MCF 10A (cell line): ENCODE results near the gene FIGLA. TPM values are rescaled to one million over a fixed set of nuclear protein-coding genes. Genes with fewer than 3 reads are reported as not detected.

Experiments used
- BruUV-seq: library from RNA; stranded (reverse); fragments of 400-500 nt; replicated peaks from 2 replicates; lab custom pipeline; 2021; lab: Mats Ljungman, UMichigan
- CTCF ChIA-PET: fragments of 300-600 bp; sonication (Branson Sonifier 250); formaldehyde crosslinking; extraction: SDS; loops from one replicate; lab custom pipeline; 2021; ENCODE audit warnings: antibody characterized with exemption, inconsistent platforms; lab: Yijun Ruan, JAX
- POLR2A ChIA-PET: fragments of 300-600, 350-650 bp; sonication (Branson Sonifier 250); formaldehyde crosslinking; extraction: SDS; loops from one replicate; lab custom pipeline; 2020; ENCODE audit warnings: antibody characterized with exemption, inconsistent platforms; lab: Yijun Ruan, JAX
- DNase-seq: peaks from one replicate; pipeline ENCODE4 v3.0.0-alpha.2; 2018; ENCODE audit not compliant: unreplicated experiment
- H3K27ac Mint-ChIP-seq: one replicate; pipeline ENCODE4 v1.8.0; 2022; ENCODE audit warnings: mild to moderate bottlenecking, low read depth, mixed read lengths; ENCODE audit not compliant: unreplicated experiment
- H3K27me3 Mint-ChIP-seq: one replicate; pipeline ENCODE4 v1.8.0; 2022; ENCODE audit warnings: mixed read lengths; ENCODE audit not compliant: insufficient read depth, unreplicated experiment
- H3K36me3 Mint-ChIP-seq: one replicate; pipeline ENCODE4 v1.8.0; 2022; ENCODE audit warnings: mild to moderate bottlenecking, moderate library complexity, mixed read lengths; ENCODE audit not compliant: insufficient read depth, unreplicated experiment
- H3K4me1 Mint-ChIP-seq: one replicate; pipeline ENCODE4 v1.8.0; 2022; ENCODE audit warnings: mixed read lengths; ENCODE audit not compliant: insufficient read depth, unreplicated experiment
- H3K4me3 Mint-ChIP-seq: one replicate; pipeline ENCODE4 v1.8.0; 2022; ENCODE audit warnings: mild to moderate bottlenecking, moderate library complexity, mixed read lengths; ENCODE audit not compliant: unreplicated experiment
- H3K9me3 Mint-ChIP-seq: one replicate; pipeline ENCODE4 v1.8.0; 2022; ENCODE audit warnings: mixed read lengths; ENCODE audit not compliant: unreplicated experiment
- CTCF ChIP-seq: fragments of 200-600 bp; IDR thresholded peaks from one replicate; pipeline ENCODE4 v1.8.0; 2022; ENCODE audit warnings: antibody characterized with exemption, mild to moderate bottlenecking; ENCODE audit not compliant: unreplicated experiment
- intact Hi-C: fragments of 100-400 bp; cut with micrococcal nuclease; formaldehyde crosslinking; loops from 2 replicates; pipeline ENCODE4 v1.14.1; 2022
- total RNA-seq: library from RNA; stranded (reverse); gene quantifications from 2 replicates; pipeline ENCODE4 v1.2.3, GENCODE V29; 2022

FIGLA gene
- total RNA-seq, 1 experiment from 2014 or later: not detected

GRCh38 chr2:70738159-70738558, 52.3 kb downstream of the FIGLA start:
- ChIA-PET POLR2A (interaction anchor here (1.2 kb wide), 1 partner anchor 11 kb away, joined by 3 read pairs; no protein-coding TSS in a partner anchor), CTCF (interaction anchor here (0.6 to 0.7 kb wide), 2 partner anchors 52 to 1303 kb away, joined by 3 to 4 read pairs; no protein-coding TSS in a partner anchor)
- BruUV-seq: no TSS peak
- Mint-ChIP-seq H3K9me3 (no peaks in the 10 kb centered on the region), H3K36me3 (no peaks in the 10 kb centered on the region), H3K27ac (no peak overlapping the region), H3K27me3 (peaks cover 38% of the 10 kb centered on the region), H3K4me3 (no peak overlapping the region), H3K4me1 (no peaks in the 10 kb centered on the region)
- no peak for TF ChIP-seq CTCF
- no peak for DNase-seq
- intact Hi-C loops: no loop called here

- CTCF ChIA-PET: interaction anchor here (0.7 kb wide), 1 partner anchor 27 kb away, joined by 3 read pairs; no protein-coding TSS in a partner anchor
- no peaks in the 10 kb centered on the region for H3K9me3 Mint-ChIP-seq
- TF ChIP-seq CTCF: no peak
- no peaks in the 10 kb centered on the region for H3K36me3 Mint-ChIP-seq
- DNase-seq: no peak
- no peak overlapping the region for H3K4me3 Mint-ChIP-seq
- intact Hi-C loops: no loop called here
- no peak overlapping the region for H3K27ac Mint-ChIP-seq
- peaks cover 40% of the 10 kb centered on the region for H3K27me3 Mint-ChIP-seq
- BruUV-seq: no TSS peak
- no peaks in the 10 kb centered on the region for H3K4me1 Mint-ChIP-seq
- POLR2A ChIA-PET: no interaction called here
Measured at GRCh38 chr2:70735071-70735470, 55.4 kb downstream of the FIGLA start.

- ChIA-PET CTCF (no interaction called here), POLR2A (no interaction called here)
- no peak for TF ChIP-seq CTCF
- DNase-seq: no peak
- Mint-ChIP-seq H3K4me3 (no peak overlapping the region), H3K4me1 (no peaks in the 10 kb centered on the region), H3K27me3 (peaks cover 40% of the 10 kb centered on the region), H3K9me3 (no peaks in the 10 kb centered on the region), H3K36me3 (no peaks in the 10 kb centered on the region), H3K27ac (no peak overlapping the region)
- BruUV-seq: no TSS peak
- intact Hi-C loops: no loop called here
Measured at GRCh38 chr2:70733646-70734180, 56.7 kb downstream of the FIGLA start.

GRCh38 chr2:70732766-70733645, 57.4 kb downstream of the FIGLA start:
- POLR2A ChIA-PET: no interaction called here
- peaks cover 40% of the 10 kb centered on the region for H3K27me3 Mint-ChIP-seq
- H3K4me3 Mint-ChIP-seq: no peak overlapping the region
- no peak for DNase-seq
- H3K4me1 Mint-ChIP-seq: no peaks in the 10 kb centered on the region
- BruUV-seq: no TSS peak
- no peak overlapping the region for H3K27ac Mint-ChIP-seq
- CTCF ChIA-PET: interaction anchor here (0.5 kb wide), 1 partner anchor 129 kb away, joined by 3 read pairs; no protein-coding TSS in a partner anchor
- H3K9me3 Mint-ChIP-seq: no peaks in the 10 kb centered on the region
- no peak for TF ChIP-seq CTCF
- no peaks in the 10 kb centered on the region for H3K36me3 Mint-ChIP-seq
- intact Hi-C loops: no loop called here
